Activated CD4-positive, CD25-positive, alpha-beta regulatory T cell treated with anti-CD3 and anti-CD28 coated beads, Interleukin-2, amount 50 U/mL, for 72 hours (primary cell): Measurements from ENCODE around the gene PAK3.

Experiments used
- DNase-seq: peaks from one replicate; pipeline ENCODE4 v3.0.0; 2021

Gene PAK3

GRCh38 chrX:111095974-111096895 lies at the start of gene PAK3:
Gene PAK3, plus strand, starts transcription at chrX:111096191. Its CDS starts 26,913 bp downstream, at chrX:111123104.
- DNase-seq, result no peak

- DNase-seq, result no peak
These were observed 48.4 kb upstream of the PAK3 start for GRCh38 chrX:111047575-111047974.

- no peak for DNase-seq
These were observed 43.5 kb upstream of the PAK3 start for GRCh38 chrX:111052478-111052877.

GRCh38 chrX:111071542-111072277 lies 24.3 kb upstream of the PAK3 start:
- no peak for DNase-seq

- no peak for DNase-seq
These were observed 12.9 kb upstream of the PAK3 start for GRCh38 chrX:111083081-111083480.

- no peak for DNase-seq
These were observed 9.4 kb upstream of the PAK3 start for GRCh38 chrX:111086591-111087006.

GRCh38 chrX:111088628-111089027 lies 7.4 kb upstream of the PAK3 start:
- DNase-seq, result no peak

- no peak for DNase-seq
These were observed 5.5 kb upstream of the PAK3 start for GRCh38 chrX:111090458-111090857.

GRCh38 chrX:111098874-111099273 lies 2.9 kb downstream of the PAK3 start:
- DNase-seq, result peak; percentile 71

GRCh38 chrX:111100191-111100590 lies 4.2 kb downstream of the PAK3 start:
- no peak for DNase-seq

- DNase-seq, result no peak
These were observed 5.6 kb downstream of the PAK3 start for GRCh38 chrX:111101580-111101979.

- no peak for DNase-seq
These were observed 6.6 kb downstream of the PAK3 start for GRCh38 chrX:111102636-111103035.

GRCh38 chrX:111103246-111103645 lies 7.3 kb downstream of the PAK3 start:
- DNase-seq, result no peak

- DNase-seq, result no peak
These were observed 14.2 kb downstream of the PAK3 start for GRCh38 chrX:111110098-111110775.

GRCh38 chrX:111114806-111115205 lies 18.8 kb downstream of the PAK3 start:
- no peak for DNase-seq

GRCh38 chrX:111116666-111117065 lies 20.7 kb downstream of the PAK3 start:
- DNase-seq, result no peak

GRCh38 chrX:111119341-111119740 lies 23.4 kb downstream of the PAK3 start:
- DNase-seq, result no peak

- no peak for DNase-seq
These were observed 27.1 kb downstream of the PAK3 start for GRCh38 chrX:111123125-111123524.

- DNase-seq, result no peak
These were observed 27.7 kb downstream of the PAK3 start for GRCh38 chrX:111123606-111124179.

- DNase-seq, result no peak
These were observed 28.4 kb downstream of the PAK3 start for GRCh38 chrX:111124418-111124817.

- DNase-seq, result no peak
These were observed 31.0 kb downstream of the PAK3 start for GRCh38 chrX:111127038-111127437.

- no peak for DNase-seq
These were observed 33.9 kb downstream of the PAK3 start for GRCh38 chrX:111129921-111130320.

GRCh38 chrX:111131572-111131971 lies 35.6 kb downstream of the PAK3 start:
- DNase-seq, result no peak
